ENCODE results near the gene FCRL1.

FCRL1 gene

GRCh38 chr1:157819896-157820295, at the start of gene FCRL1:
Gene FCRL1, minus strand, starts transcription at chr1:157820120. Its CDS starts 83 bp downstream, at chr1:157820037.
- no peak for FAIRE-seq
- no peak for TF ChIP-seq POLR2A (IDR thresholded peaks at IDR 0.05; ENCODE audit: low read depth, low read length)
- no peak for DNase-seq (ENCODE audit: insufficient read length, low spot score)

GRCh38 chr1:157868654-157869053, 48.7 kb upstream of the FCRL1 start:
- DNase-seq (ENCODE audit: insufficient read length, low spot score), result no peak
- FAIRE-seq, result no peak
- no peak for TF ChIP-seq POLR2A (IDR thresholded peaks at IDR 0.05; ENCODE audit: low read depth, low read length)

- no peak for DNase-seq (ENCODE audit: insufficient read length, low spot score)
- no peak for TF ChIP-seq POLR2A (IDR thresholded peaks at IDR 0.05; ENCODE audit: low read depth, low read length)
- no peak for FAIRE-seq
Measured at GRCh38 chr1:157862114-157863070, 42.5 kb upstream of the FCRL1 start.

GRCh38 chr1:157856538-157856937, 36.6 kb upstream of the FCRL1 start:
- no peak for TF ChIP-seq POLR2A (IDR thresholded peaks at IDR 0.05; ENCODE audit: low read depth, low read length)
- no peak for FAIRE-seq
- no peak for DNase-seq (ENCODE audit: insufficient read length, low spot score)

DNA sequence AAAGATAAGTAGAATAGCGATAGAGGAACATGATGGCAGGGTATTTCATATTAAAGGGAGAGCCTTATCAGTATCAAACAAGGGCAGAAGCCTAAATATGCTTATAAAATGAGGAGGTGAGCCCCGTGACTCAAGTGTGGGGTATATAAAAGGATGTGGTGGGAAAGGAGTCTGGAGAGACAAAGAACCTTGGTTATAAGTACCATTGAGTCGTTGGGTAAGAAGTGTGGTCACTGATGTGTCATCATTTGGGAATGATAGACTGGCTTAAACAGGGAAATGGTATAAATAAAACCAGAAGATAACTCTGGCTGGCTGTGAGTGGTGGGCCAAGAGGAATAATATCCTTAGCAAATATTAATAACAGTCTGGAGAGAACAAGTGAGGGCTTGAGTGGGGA, 32.6 kb upstream of the FCRL1 start:
- TF ChIP-seq POLR2A (IDR thresholded peaks at IDR 0.05; ENCODE audit: low read depth, low read length), result no peak
- FAIRE-seq, result no peak
- no peak for DNase-seq (ENCODE audit: insufficient read length, low spot score)

GRCh38 chr1:157849229-157849875, 29.4 kb upstream of the FCRL1 start:
- TF ChIP-seq POLR2A (IDR thresholded peaks at IDR 0.05; ENCODE audit: low read depth, low read length), result no peak
- DNase-seq (ENCODE audit: insufficient read length, low spot score) (no peak), FAIRE-seq (no peak)

GRCh38 chr1:157844089-157844830, 24.3 kb upstream of the FCRL1 start:
- FAIRE-seq (no peak), DNase-seq (ENCODE audit: insufficient read length, low spot score) (no peak)
- no peak for TF ChIP-seq POLR2A (IDR thresholded peaks at IDR 0.05; ENCODE audit: low read depth, low read length)

- TF ChIP-seq POLR2A (IDR thresholded peaks at IDR 0.05; ENCODE audit: low read depth, low read length), result no peak
- DNase-seq (ENCODE audit: insufficient read length, low spot score), result no peak
- no peak for FAIRE-seq
Measured at GRCh38 chr1:157842939-157843338, 23.0 kb upstream of the FCRL1 start.

DNA sequence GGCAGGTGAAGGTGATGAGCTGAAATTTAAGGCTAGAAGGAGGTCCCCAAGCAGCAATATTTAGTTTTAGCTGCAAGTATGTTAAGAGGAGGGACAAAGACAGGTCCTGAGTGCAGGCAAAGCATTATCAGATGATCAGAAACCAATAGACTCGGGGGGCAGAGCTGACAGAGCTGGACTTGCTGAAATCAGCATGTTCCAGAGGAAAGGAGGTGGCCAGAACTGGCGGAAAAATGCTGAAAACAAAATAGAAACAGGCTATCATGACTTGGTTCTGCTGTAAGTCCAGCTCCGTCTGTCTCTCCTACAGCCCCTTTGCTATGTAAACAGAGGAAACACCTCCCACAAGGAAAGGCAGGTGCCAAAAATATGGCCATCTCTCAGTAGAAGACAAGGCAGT, 21.8 kb upstream of the FCRL1 start, which contains the start of gene CD5L:
Gene CD5L, minus strand, starts transcription at position 101 of the 400 bp plus-strand sequence. CDS start 107 bp downstream, outside the sequence.
- TF ChIP-seq POLR2A (IDR thresholded peaks at IDR 0.05; ENCODE audit: low read depth, low read length), result no peak
- DNase-seq (ENCODE audit: insufficient read length, low spot score) (no peak), FAIRE-seq (no peak)

DNA sequence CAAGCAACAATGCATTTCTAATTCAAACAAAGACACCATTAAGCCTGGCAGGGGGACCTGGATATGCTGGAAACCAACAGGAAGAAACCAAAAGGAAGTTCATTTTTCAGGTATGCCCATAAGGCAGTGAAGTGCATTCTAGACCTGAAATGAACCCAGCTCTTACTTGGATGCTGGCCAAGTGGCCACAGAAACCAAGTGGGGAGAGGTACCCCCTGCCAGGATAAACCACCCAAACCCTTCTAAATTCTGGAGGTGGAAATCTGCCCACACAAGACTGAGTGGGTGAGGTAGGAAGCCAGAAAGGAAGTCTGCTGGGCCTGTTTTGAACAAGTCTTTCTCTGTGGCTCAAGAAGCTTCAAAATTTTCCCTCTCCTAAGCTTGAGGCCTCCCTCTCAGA, 19.0 kb upstream of the FCRL1 start:
- no peak for TF ChIP-seq POLR2A (IDR thresholded peaks at IDR 0.05; ENCODE audit: low read depth, low read length)
- FAIRE-seq (no peak), DNase-seq (ENCODE audit: insufficient read length, low spot score) (no peak)

DNA sequence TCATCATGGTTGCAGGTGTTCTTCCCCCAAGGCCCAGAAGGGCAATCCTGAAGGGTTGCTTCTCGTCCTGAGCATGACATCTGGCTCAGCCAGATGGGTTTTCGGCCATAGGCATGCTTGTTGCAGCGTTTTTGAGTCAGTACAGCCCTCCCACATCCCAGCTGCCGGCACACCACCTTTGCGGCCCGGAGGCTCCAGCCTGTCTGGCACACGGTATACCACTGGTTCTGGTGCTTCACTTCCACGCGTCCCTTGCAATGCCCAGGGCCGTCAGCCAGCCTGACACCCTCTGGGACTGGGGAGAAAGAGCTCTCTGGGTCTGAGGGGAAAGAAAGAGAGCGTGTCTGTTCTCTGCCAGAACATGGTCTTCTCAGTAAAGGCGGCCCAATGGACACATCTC, 14.5 kb upstream of the FCRL1 start:
- TF ChIP-seq POLR2A (IDR thresholded peaks at IDR 0.05; ENCODE audit: low read depth, low read length), result no peak
- no peak for FAIRE-seq
- DNase-seq (ENCODE audit: insufficient read length, low spot score), result no peak

DNA sequence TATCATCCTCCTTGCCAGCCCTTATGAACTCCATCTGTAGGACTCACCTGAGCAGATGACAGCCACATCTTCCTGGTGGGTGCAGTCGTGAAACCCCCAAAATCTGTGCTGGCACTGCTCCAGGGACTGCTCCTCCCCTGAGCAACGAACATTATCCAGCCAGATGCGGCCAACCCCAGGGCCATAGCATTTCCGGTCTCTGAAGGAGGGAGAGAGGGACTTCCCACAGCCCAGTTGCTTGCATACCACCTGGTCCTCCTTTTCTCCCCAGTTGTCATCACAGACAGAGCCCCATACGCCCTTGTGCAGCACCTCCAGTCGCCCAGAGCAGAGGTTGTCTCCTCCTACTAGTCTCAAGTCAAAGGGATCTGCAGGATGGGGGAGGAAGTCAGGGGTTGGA, 13.2 kb upstream of the FCRL1 start:
- FAIRE-seq, result no peak
- DNase-seq (ENCODE audit: insufficient read length, low spot score), result no peak
- no peak for TF ChIP-seq POLR2A (IDR thresholded peaks at IDR 0.05; ENCODE audit: low read depth, low read length)

DNA sequence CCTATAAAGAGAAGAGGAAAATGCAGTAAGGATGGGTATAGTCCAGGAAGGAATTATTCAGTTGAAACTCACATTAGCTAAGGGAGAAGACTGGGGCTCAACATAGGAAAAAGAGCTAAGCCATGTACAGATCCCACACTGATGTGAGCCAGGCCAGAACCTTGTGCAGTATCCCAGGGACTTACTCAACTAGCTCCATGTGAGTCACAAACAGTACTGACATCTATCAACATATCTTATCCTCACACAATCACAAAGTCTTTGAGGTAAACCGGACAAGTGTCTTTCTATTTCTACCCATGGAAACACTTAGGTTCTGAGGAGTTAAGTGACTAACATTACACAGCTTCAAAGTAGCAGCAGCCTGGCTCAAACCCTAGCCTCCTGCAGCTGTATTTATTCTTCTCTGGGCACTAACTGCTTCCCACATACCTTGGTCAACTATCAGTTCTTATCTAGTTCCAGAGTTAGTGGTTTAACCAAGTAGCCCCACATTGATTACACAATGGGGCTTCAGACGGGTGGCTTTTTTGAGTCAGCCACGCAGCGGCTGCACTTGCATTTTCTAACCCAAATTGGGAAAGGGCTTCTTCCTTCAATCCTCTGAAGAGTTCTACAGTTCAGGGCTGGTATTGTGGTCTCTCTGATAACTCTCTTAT, 12.2 kb upstream of the FCRL1 start:
- DNase-seq (ENCODE audit: insufficient read length, low spot score) (no peak), FAIRE-seq (no peak)
- no peak for TF ChIP-seq POLR2A (IDR thresholded peaks at IDR 0.05; ENCODE audit: low read depth, low read length)
